HepG2 (cell line): Measurements from ENCODE around the gene UBE2M. TPM values are rescaled to one million over a fixed set of nuclear protein-coding genes. Genes with fewer than 3 reads are reported as not detected.

Source experiments
- ATAC-seq: fragments of 200-7000 bp; cut with Tn5 transposase; 3 replicates; pipeline ENCODE4 v1.9.1; 2020; ENCODE audit warnings: mild to moderate bottlenecking, moderate library complexity
- BruUV-seq: library from RNA; stranded (reverse); fragments of 400-500 nt; replicated peaks from 2 replicates; lab custom pipeline; 2021; lab: Mats Ljungman, UMichigan
- CTCF ChIA-PET: fragments of 300-600 bp; formaldehyde crosslinking; extraction: SDS; loops from one replicate; lab custom pipeline; 2021; ENCODE audit warnings: low total read pairs, inconsistent platforms, low intra/inter-chr PET ratio; lab: Yijun Ruan, JAX
- POLR2A ChIA-PET: fragments of 350-600 bp; sonication (Branson Sonifier 250); formaldehyde crosslinking; loops from one replicate; lab custom pipeline; 2020; ENCODE audit warnings: antibody characterized with exemption, inconsistent platforms; lab: Yijun Ruan, JAX
- DNase-seq: peaks from one replicate; pipeline ENCODE4 v3.0.0-alpha.2; 2015; ENCODE audit warnings: low spot score
- FAIRE-seq: peaks from 3 replicates; lab custom pipeline; 2011; peaks lifted over from hg19 to GRCh38; lab: Jason Lieb, UNC
- H2AFZ ChIP-seq: one replicate; pipeline ENCODE4 v1.6.1; 2011; ENCODE audit warnings: low read length, inconsistent platforms
- H3K27ac ChIP-seq: fragments of 300-600 bp; 3 replicates; pipeline ENCODE4 v1.8.0; 2011; ENCODE audit warnings: mixed run types, mild to moderate bottlenecking, mixed read lengths, low read length, inconsistent platforms; ENCODE audit not compliant: insufficient read depth; ENCODE audit errors: extremely low read length
- H3K27me3 ChIP-seq, 2 experiments: fragments of 200-600 bp in 1 of 2; 2 replicates in 1 of 2; 3 replicates in 1 of 2; pipeline versions ENCODE4 v1.6.0 to v1.8.0; 2011; ENCODE audit warnings: low read length in 2 of 2, mild to moderate bottlenecking in 2 of 2, moderate library complexity in 2 of 2, inconsistent platforms in 1 of 2; ENCODE audit not compliant: insufficient read depth in 2 of 2, control insufficient read depth in 1 of 2
- H3K36me3 ChIP-seq, 2 experiments: fragments of 200-600 bp in 1 of 2; replicated peaks in 1 of 2; 2 replicates in 1 of 2; 3 replicates in 1 of 2; pipeline versions ENCODE4 v1.5.1 to v1.8.0; 2011; ENCODE audit warnings: low read length in 2 of 2, inconsistent platforms in 1 of 2; ENCODE audit not compliant: insufficient read depth in 2 of 2, control insufficient read depth in 1 of 2
- H3K4me1 ChIP-seq: 2 replicates; pipeline ENCODE4 v1.5.1; 2012; ENCODE audit warnings: low read length, inconsistent platforms; ENCODE audit not compliant: insufficient read depth
- H3K4me2 ChIP-seq: 2 replicates; pipeline ENCODE4 v1.6.0; 2011; ENCODE audit warnings: low read depth, low read length, inconsistent platforms
- H3K4me3 ChIP-seq, 3 experiments: fragments of 200-600 bp in 1 of 3; sonication (generic), shearing (Covaris generic) in 1 of 3; replicated peaks in 1 of 3; 2 replicates each; pipeline ENCODE4 v1.5.1; 2011 to 2016; ENCODE audit warnings: low read length in 3 of 3, inconsistent platforms in 2 of 3, low read depth in 2 of 3, mild to moderate bottlenecking in 2 of 3, control low read depth in 1 of 3, mixed read lengths in 1 of 3; ENCODE audit not compliant: insufficient read depth in 1 of 3
- H3K79me2 ChIP-seq: one replicate; pipeline ENCODE4 v1.6.1; 2011; ENCODE audit warnings: low read length, inconsistent platforms; ENCODE audit not compliant: insufficient read depth
- H3K9ac ChIP-seq: 2 replicates; pipeline ENCODE4 v1.6.0; 2011; ENCODE audit warnings: mild to moderate bottlenecking, low read depth, low read length, inconsistent platforms; ENCODE audit not compliant: insufficient read depth
- H3K9me3 ChIP-seq: 2 replicates; pipeline ENCODE4 v1.5.1; 2012; ENCODE audit warnings: mild to moderate bottlenecking, low read length
- H4K20me1 ChIP-seq: 2 replicates; pipeline ENCODE4 v1.6.0; 2011; ENCODE audit warnings: inconsistent platforms, mild to moderate bottlenecking, low read length, moderate library complexity; ENCODE audit not compliant: insufficient read depth
- MTF2 ChIP-seq: sonication (generic); formaldehyde crosslinking; IDR thresholded peaks from 2 replicates; pipeline ENCODE4 v1.5.0; 2020; ENCODE audit warnings: missing genetic modification reagents, borderline replicate concordance
- POLR2AphosphoS5 ChIP-seq: IDR thresholded peaks from 2 replicates; pipeline ENCODE4 v1.6.1; 2012; ENCODE audit warnings: low read depth, low read length
- RBM22 ChIP-seq: fragments of 200-400 bp; formaldehyde crosslinking; optimal IDR thresholded peaks from 2 replicates; pipeline ENCODE3; 2017; ENCODE audit warnings: mild to moderate bottlenecking, low read length, moderate library complexity
- SKI ChIP-seq: fragments of 450-650 bp; IDR thresholded peaks from one replicate; pipeline ENCODE4 v1.6.1; 2018; ENCODE audit warnings: mild to moderate bottlenecking; ENCODE audit not compliant: partially characterized antibody
- TOPORS ChIP-seq: sonication (generic); formaldehyde crosslinking; IDR thresholded peaks from 2 replicates; pipeline ENCODE4 v1.8.0; 2023; ENCODE audit warnings: mild to moderate bottlenecking, missing genetic modification reagents
- ZFP1 ChIP-seq: IDR thresholded peaks from 2 replicates; pipeline ENCODE4 v1.6.1; 2016
- ZNF235 ChIP-seq: sonication (generic); formaldehyde crosslinking; IDR thresholded peaks from 2 replicates; pipeline ENCODE4 v1.8.1; 2023; ENCODE audit warnings: mild to moderate bottlenecking, missing genetic modification reagents, borderline replicate concordance
- ZNF530 ChIP-seq: sonication (generic); formaldehyde crosslinking; IDR thresholded peaks from 2 replicates; pipeline ENCODE4 v1.5.0; 2020; ENCODE audit warnings: low read depth, mild to moderate bottlenecking, missing genetic modification reagents
- WGBS: methylation state at CpG from one replicate; pipeline ENCODE4 v1.1.6; 2017; ENCODE audit warnings: low lambda C conversion rate; 5-methylcytosine and 5-hydroxymethylcytosine counted together
- in situ Hi-C: cut with HindIII; loops from 2 replicates; pipeline ENCODE4 v1.10.0; 2017; ENCODE audit warnings: low pct_unique_long_range_greater_than_20kb; ENCODE audit not compliant: extremely low pct_ligation_motif_present
- intact Hi-C: fragments of 100-400 bp; cut with micrococcal nuclease; formaldehyde crosslinking; loops from one replicate; pipeline ENCODE4 v1.10.0; 2022; ENCODE audit not compliant: unreplicated experiment
- polyA plus RNA-seq, 8 experiments: library from polyadenylated mRNA; depleted of rRNA in 3 of 8; stranded (reverse) in 7 of 8; unstranded in 1 of 8; fragments of >200 nt; fragmentation: Illumina TruSeq in 4 of 8; extraction: Trizol in 4 of 8; gene quantifications; 2 replicates each; pipeline versions ENCODE4 v1.2.1 to v1.2.3, GENCODE V29; 2011 to 2016; ENCODE audit warnings: low read depth in 4 of 8, missing spikeins in 1 of 8, mixed read lengths in 1 of 8; ENCODE audit not compliant: insufficient read depth in 1 of 8
- total RNA-seq, 5 experiments: library from RNA; depleted of rRNA; stranded (reverse); fragments of >200 nt; fragmentation: Illumina TruSeq; extraction: Trizol; gene quantifications; 2 replicates each; pipeline ENCODE4 v1.2.3, GENCODE V29; 2016; ENCODE audit warnings: low read depth in 1 of 5
- TF ChIP-seq, protein P1 (sequence below): sonication (generic); formaldehyde crosslinking; IDR thresholded peaks from 2 replicates; pipeline ENCODE4 v1.4.0; 2020; ENCODE audit warnings: missing genetic modification reagents
- TF ChIP-seq, protein P2 (sequence below): sonication (generic); formaldehyde crosslinking; IDR thresholded peaks from 2 replicates; pipeline ENCODE4 v1.4.0; 2020; ENCODE audit warnings: low read depth, mild to moderate bottlenecking, missing genetic modification reagents
- TF ChIP-seq, protein P3 (sequence below): sonication (generic); formaldehyde crosslinking; IDR thresholded peaks from 2 replicates; pipeline ENCODE4 v1.5.0; 2020; ENCODE audit warnings: mild to moderate bottlenecking, missing genetic modification reagents
- TF ChIP-seq, protein P4 (sequence below): sonication (generic); formaldehyde crosslinking; IDR thresholded peaks from 2 replicates; pipeline ENCODE4 v1.8.1; 2023; ENCODE audit warnings: mild to moderate bottlenecking, missing genetic modification reagents, borderline replicate concordance

The UBE2M gene
- total and polyA plus RNA-seq, 2 of the 13 experiments (the other 11 are each of a cell fraction or from before 2014, with no cell fraction given), result 36.2 to 50.3 TPM

DNA sequence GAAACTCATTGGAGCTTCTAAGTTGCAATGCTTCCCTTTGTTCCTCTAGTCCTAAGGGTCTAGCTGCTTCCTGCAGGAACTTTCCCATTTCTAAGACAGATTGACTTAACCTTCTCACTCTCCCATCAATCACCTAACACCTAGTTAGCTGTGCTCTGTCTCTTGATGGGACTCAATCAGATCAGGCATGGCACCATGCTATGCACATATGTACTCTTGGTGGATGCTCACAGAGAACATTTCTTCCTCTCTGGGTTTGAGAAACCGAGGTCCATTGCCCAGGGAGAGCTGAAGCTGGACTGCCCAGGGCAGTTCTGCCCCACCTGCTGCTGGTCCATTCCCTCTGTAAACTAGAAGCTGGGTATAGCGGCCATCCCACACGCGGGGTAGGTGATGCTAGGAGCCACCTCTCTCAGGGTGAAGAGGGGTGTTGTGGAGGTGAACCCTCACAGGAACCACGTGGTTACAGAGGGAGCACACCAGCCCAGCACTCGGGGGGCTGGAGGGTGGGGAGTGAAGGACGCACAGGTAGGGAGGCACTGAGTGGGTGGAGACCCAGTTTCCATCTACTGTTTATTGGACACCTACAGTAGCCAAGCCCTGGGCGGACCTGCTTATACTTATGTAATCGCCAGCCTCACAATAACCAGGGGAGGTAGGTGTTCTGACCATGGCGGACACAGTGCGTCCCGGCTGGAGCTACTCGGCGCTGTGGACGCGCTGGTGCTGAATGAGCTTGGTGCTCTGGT is 3.1 kb upstream of the UBE2M start:
- H3K4me2 ChIP-seq, result no peak overlapping the region
- CTCF ChIA-PET, result no interaction called here
- in situ Hi-C loops, result no loop called here
- H3K9me3 ChIP-seq, result no peaks in the 10 kb centered on the region
- POLR2A ChIA-PET, result interaction anchor here (0.9 to 3.9 kb wide), 3 partner anchors 14 to 41 kb away, joined by 3 to 42 read pairs (median 5); partner anchors contain the start of gene TRIM28
- no peak overlapping the region for H2AFZ ChIP-seq
- no TSS peak for BruUV-seq
- FAIRE-seq (no peak), DNase-seq (no peak), ATAC-seq (no peak)
- peaks cover 27% of the 10 kb centered on the region for H3K79me2 ChIP-seq
- intact Hi-C loops, result no loop called here
- TF ChIP-seq ZFP1, result no peak
- TF ChIP-seq, protein P1, sequence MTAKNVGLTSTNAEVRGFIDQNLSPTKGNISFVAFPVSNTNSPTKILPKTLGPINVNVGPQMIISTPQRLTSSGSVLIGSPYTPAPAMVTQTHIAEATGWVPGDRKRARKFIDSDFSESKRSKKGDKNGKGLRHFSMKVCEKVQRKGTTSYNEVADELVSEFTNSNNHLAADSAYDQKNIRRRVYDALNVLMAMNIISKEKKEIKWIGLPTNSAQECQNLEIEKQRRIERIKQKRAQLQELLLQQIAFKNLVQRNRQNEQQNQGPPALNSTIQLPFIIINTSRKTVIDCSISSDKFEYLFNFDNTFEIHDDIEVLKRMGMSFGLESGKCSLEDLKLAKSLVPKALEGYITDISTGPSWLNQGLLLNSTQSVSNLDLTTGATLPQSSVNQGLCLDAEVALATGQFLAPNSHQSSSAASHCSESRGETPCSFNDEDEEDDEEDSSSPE (CRISPR knock-in tag), result no peak
- TF ChIP-seq, protein P2, sequence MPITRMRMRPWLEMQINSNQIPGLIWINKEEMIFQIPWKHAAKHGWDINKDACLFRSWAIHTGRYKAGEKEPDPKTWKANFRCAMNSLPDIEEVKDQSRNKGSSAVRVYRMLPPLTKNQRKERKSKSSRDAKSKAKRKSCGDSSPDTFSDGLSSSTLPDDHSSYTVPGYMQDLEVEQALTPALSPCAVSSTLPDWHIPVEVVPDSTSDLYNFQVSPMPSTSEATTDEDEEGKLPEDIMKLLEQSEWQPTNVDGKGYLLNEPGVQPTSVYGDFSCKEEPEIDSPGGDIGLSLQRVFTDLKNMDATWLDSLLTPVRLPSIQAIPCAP, result no peak
- TF ChIP-seq ZNF235 (CRISPR knock-in tag), result no peak
- no peak for TF ChIP-seq MTF2 (CRISPR knock-in tag)
- peak; percentile 12 for TF ChIP-seq RBM22
- TF ChIP-seq SKI, result no peak
- TF ChIP-seq, protein P3, sequence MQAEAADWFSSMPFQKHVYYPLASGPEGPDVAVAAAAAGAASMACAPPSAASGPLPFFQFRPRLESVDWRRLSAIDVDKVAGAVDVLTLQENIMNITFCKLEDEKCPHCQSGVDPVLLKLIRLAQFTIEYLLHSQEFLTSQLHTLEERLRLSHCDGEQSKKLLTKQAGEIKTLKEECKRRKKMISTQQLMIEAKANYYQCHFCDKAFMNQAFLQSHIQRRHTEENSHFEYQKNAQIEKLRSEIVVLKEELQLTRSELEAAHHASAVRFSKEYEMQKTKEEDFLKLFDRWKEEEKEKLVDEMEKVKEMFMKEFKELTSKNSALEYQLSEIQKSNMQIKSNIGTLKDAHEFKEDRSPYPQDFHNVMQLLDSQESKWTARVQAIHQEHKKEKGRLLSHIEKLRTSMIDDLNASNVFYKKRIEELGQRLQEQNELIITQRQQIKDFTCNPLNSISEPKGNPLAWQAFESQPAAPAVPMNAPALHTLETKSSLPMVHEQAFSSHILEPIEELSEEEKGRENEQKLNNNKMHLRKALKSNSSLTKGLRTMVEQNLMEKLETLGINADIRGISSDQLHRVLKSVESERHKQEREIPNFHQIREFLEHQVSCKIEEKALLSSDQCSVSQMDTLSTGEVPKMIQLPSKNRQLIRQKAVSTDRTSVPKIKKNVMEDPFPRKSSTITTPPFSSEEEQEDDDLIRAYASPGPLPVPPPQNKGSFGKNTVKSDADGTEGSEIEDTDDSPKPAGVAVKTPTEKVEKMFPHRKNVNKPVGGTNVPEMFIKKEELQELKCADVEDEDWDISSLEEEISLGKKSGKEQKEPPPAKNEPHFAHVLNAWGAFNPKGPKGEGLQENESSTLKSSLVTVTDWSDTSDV, result 0 out of 2 replicates have a peak, but pooled peaks have one; percentile 61
- no peak for TF ChIP-seq ZNF530 (CRISPR knock-in tag)
- TF ChIP-seq, protein P4, sequence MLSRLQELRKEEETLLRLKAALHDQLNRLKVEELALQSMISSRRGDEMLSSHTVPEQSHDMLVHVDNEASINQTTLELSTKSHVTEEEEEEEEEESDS, result no peak
- peak; percentile 12; the same call in 1 of the 2 replicates for TF ChIP-seq POLR2AphosphoS5
- no peak for TF ChIP-seq TOPORS (CRISPR knock-in tag)
- H4K20me1 ChIP-seq, result no peaks in the 10 kb centered on the region
- H3K27me3 ChIP-seq, result no peaks in the 10 kb centered on the region
- H3K4me3 ChIP-seq, result no peak overlapping the region
- no peak overlapping the region for H3K27ac ChIP-seq
- WGBS, result 96% methylated on average over 9 of the region's 16 CpGs
- H3K9ac ChIP-seq, result no peak overlapping the region
- H3K4me1 ChIP-seq, result peaks cover 22% of the 10 kb centered on the region
- peaks cover 2 to 3% of the 10 kb centered on the region in 2 experiments; a peak in 4 of 5 replicates for H3K36me3 ChIP-seq
